Smooth muscle cell (in vitro differentiated cells): Measurements from ENCODE around the gene OR2A25. TPM values are rescaled to one million over a fixed set of nuclear protein-coding genes. Genes with fewer than 3 reads are reported as not detected.

Source experiments
- DNase-seq: peaks from one replicate; lab custom pipeline; 2025; ENCODE audit not compliant: unreplicated experiment; lab: John Stamatoyannopoulos, UW
- H2AFZ ChIP-seq: fragments of 200-600 bp; sonication (generic); 2 replicates; pipeline ENCODE4 v1.6.0; 2016; ENCODE audit warnings: antibody characterized with exemption, low read depth, mild to moderate bottlenecking
- H3F3A ChIP-seq: fragments of 200-600 bp; sonication (generic); 2 replicates; pipeline ENCODE4 v1.6.0; 2017; ENCODE audit warnings: antibody characterized with exemption, low read depth
- H3K27ac ChIP-seq: fragments of 200-600 bp; sonication (generic); 2 replicates; pipeline ENCODE4 v1.5.1; 2016; ENCODE audit warnings: low read depth, mild to moderate bottlenecking
- H3K27me3 ChIP-seq: fragments of 200-600 bp; sonication (generic); 2 replicates; pipeline ENCODE4 v1.6.1; 2016; ENCODE audit warnings: low read depth, mild to moderate bottlenecking
- H3K36me3 ChIP-seq: fragments of 200-600 bp; sonication (generic); 2 replicates; pipeline ENCODE4 v1.5.1; 2016; ENCODE audit warnings: low read depth
- H3K4me1 ChIP-seq: fragments of 200-600 bp; sonication (generic); 2 replicates; pipeline ENCODE4 v1.5.1; 2016; ENCODE audit warnings: low read depth
- H3K4me2 ChIP-seq: fragments of 200-600 bp; sonication (generic); 2 replicates; pipeline ENCODE4 v1.6.0; 2016; ENCODE audit warnings: mild to moderate bottlenecking
- H3K4me3 ChIP-seq: fragments of 200-600 bp; sonication (generic); 2 replicates; pipeline ENCODE4 v1.5.1; 2016; ENCODE audit warnings: mild to moderate bottlenecking
- H3K79me2 ChIP-seq: fragments of 200-600 bp; sonication (generic); 2 replicates; pipeline ENCODE4 v1.6.0; 2016; ENCODE audit warnings: low read depth, mild to moderate bottlenecking
- H3K9ac ChIP-seq: fragments of 200-600 bp; sonication (generic); 2 replicates; pipeline ENCODE4 v1.6.0; 2016; ENCODE audit warnings: low read depth
- H3K9me3 ChIP-seq: fragments of 200-600 bp; sonication (generic); replicated peaks from 2 replicates; pipeline ENCODE4 v1.5.1; 2016; ENCODE audit warnings: low read depth
- H4K20me1 ChIP-seq: fragments of 200-600 bp; sonication (generic); 2 replicates; pipeline ENCODE4 v1.6.0; 2016; ENCODE audit warnings: low read depth
- CTCF ChIP-seq: fragments of 200-600 bp; sonication (generic); IDR thresholded peaks from 2 replicates; pipeline ENCODE4 v1.5.1; 2017; ENCODE audit warnings: borderline replicate concordance, mild to moderate bottlenecking, antibody characterized with exemption; ENCODE audit not compliant: insufficient read depth, poor library complexity, severe bottlenecking
- WGBS: methylation state at CpG from one replicate; pipeline ENCODE4 v1.1.7; 2016; ENCODE audit warnings: low lambda C conversion rate; 5-methylcytosine and 5-hydroxymethylcytosine counted together
- polyA plus RNA-seq: library from polyadenylated mRNA; unstranded; fragments of >200 nt; fragmentation: Nextera tagmentation; extraction: Ambion mirVana; gene quantifications from 2 replicates; pipeline ENCODE4 v1.2.1, GENCODE V29; 2016
- total RNA-seq: library from RNA; depleted of rRNA; stranded (reverse); fragments of >200 nt; gene quantifications from 2 replicates; pipeline ENCODE4 v1.2.3, GENCODE V29; 2014

OR2A25 gene
- total RNA-seq (not detected in 2 replicates), polyA plus RNA-seq (not detected in 2 replicates)

GRCh38 chr7:144069511-144069910, at the start of gene OR2A25:
TSS of gene OR2A25 (plus strand) at chr7:144069811. CDS start at chr7:144074220, 4,409 bp downstream.
- no peaks in the 10 kb centered on the region for H3K4me1 ChIP-seq
- H3K4me2 ChIP-seq = no peak within 1 kb of the TSS
- no peaks in the 10 kb centered on the region for H3K27me3 ChIP-seq
- no peak within 1 kb of the TSS for H2AFZ ChIP-seq
- H3F3A ChIP-seq = no peaks in the 10 kb centered on the region
- H4K20me1 ChIP-seq = no peaks in the 10 kb centered on the region
- no peaks in the 10 kb centered on the region for H3K79me2 ChIP-seq
- no peaks in the 10 kb centered on the region for H3K36me3 ChIP-seq
- no peak for TF ChIP-seq CTCF
- DNase-seq = no peak
- H3K27ac ChIP-seq = no peak within 1 kb of the TSS
- no peaks in the 10 kb centered on the region for H3K9me3 ChIP-seq
- H3K4me3 ChIP-seq = no peak within 1 kb of the TSS
- WGBS = 83% methylated on average over 1 of the region's 1 CpG
- H3K9ac ChIP-seq = no peak within 1 kb of the TSS

DNA sequence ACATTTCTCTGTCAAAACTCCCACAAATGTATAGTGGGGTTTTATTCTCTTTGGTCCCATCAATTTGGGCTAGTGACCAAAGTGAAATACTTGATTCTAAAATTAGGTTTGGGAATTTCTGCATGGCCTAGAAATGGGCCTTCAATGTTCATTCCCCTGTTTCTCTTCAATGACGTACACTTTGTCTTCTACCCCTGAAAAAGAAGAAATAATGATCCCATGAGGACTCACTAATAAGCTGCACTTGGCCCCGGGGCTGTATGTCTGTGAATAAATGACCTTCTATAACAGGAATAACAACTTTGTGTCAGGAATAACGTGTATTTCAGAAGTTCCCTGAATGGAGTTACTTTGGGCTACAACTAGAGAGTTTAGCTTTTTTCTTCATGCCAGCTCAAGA, 49.3 kb upstream of the OR2A25 start:
- peak overlapping the region; percentile 17 for H3K9ac ChIP-seq
- no peaks in the 10 kb centered on the region for H3K79me2 ChIP-seq
- H3F3A ChIP-seq = peaks cover 15% of the 10 kb centered on the region
- no peak for TF ChIP-seq CTCF
- H3K36me3 ChIP-seq = no peaks in the 10 kb centered on the region
- H3K4me1 ChIP-seq = peaks cover 6% of the 10 kb centered on the region
- WGBS = 81% methylated on average over 3 of the region's 3 CpGs
- H2AFZ ChIP-seq = peak overlapping the region; percentile 46
- DNase-seq = no peak
- H4K20me1 ChIP-seq = no peaks in the 10 kb centered on the region
- no peak overlapping the region for H3K4me3 ChIP-seq
- H3K9me3 ChIP-seq = no peaks in the 10 kb centered on the region
- H3K27me3 ChIP-seq = no peaks in the 10 kb centered on the region
- peak overlapping the region; percentile 14 for H3K4me2 ChIP-seq
- H3K27ac ChIP-seq = peak overlapping the region; percentile 97

DNA sequence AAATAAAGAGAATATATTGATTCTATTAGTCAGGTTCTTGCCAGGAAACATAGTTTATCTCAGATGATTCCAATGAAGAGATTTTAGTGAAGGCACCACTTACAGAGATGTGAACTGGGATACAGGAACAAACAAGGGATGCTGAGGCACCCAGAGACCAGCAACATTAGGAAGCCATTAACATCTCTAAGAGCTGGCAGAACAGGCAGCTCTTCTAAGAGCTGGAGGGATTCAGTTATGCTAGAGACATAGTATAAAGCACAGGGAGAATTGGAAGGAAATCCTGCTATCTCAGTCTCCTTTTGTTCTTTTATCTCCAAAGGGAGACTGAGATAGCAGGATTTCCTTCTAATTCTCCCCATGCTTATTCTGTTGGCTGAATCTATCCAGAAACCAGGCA, 47.4 kb upstream of the OR2A25 start:
- no peak for DNase-seq
- Histone ChIP-seq H3K9ac (no peak overlapping the region), H3K4me2 (no peak overlapping the region), H3K27ac (no peak overlapping the region), H3K36me3 (no peaks in the 10 kb centered on the region), H2AFZ (peak overlapping the region; percentile 48), H3K27me3 (no peaks in the 10 kb centered on the region), H3K4me3 (no peak overlapping the region), H3F3A (peaks cover 15% of the 10 kb centered on the region), H3K9me3 (no peaks in the 10 kb centered on the region), H3K79me2 (no peaks in the 10 kb centered on the region), H3K4me1 (peaks cover 6% of the 10 kb centered on the region), H4K20me1 (no peaks in the 10 kb centered on the region)
- no peak for TF ChIP-seq CTCF

DNA sequence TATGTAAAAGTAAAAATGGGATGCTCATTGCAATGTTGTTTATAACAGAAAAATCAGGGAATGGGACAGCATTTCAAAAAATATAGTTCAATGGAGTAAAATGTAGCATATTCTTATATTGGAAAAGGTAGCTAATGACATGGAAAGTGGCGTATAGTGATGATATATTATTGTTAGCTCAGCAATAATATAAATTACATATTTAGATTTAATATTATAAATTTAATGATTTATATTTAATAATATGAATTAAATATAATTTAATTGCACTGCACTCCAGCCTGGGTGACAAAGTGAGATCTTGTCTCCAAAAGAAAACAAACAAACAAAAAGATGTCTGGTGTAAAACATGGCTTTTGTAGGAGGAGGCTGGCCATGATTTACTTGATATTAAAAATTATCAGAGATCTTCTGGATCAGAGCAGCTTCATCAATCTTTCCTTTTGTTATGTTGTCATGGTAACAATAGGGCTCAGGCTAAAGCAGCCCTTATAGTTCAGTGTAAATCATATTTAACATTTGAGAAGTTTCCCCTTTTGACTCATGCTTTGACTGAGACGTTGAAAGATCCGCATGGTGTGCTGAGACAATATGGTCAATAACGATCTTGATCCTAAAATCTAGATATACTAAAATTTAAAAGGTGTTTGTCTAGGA, 46.3 kb upstream of the OR2A25 start:
- Histone ChIP-seq H2AFZ (no peak overlapping the region), H3K27me3 (no peaks in the 10 kb centered on the region), H3K9ac (no peak overlapping the region), H3K4me3 (no peak overlapping the region), H3K9me3 (no peaks in the 10 kb centered on the region), H3F3A (peaks cover 15% of the 10 kb centered on the region), H3K4me1 (peaks cover 6% of the 10 kb centered on the region), H3K79me2 (no peaks in the 10 kb centered on the region), H3K4me2 (no peak overlapping the region), H3K27ac (no peak overlapping the region), H3K36me3 (no peaks in the 10 kb centered on the region), H4K20me1 (no peaks in the 10 kb centered on the region)
- TF ChIP-seq CTCF = no peak
- 92% methylated on average over 4 of the region's 4 CpGs for WGBS
- DNase-seq = no peak
